Measurements from ENCODE around the gene OR2A12.
A peak's percentile ranks its signal among the peaks of the same experiment; 100 is the strongest.
"Not testable (repeated sequence)": the region's sequence is repeated elsewhere in the genome, so short reads cannot be mapped to it uniquely, and the experiment has no call there.

The OR2A12 gene, protein sequence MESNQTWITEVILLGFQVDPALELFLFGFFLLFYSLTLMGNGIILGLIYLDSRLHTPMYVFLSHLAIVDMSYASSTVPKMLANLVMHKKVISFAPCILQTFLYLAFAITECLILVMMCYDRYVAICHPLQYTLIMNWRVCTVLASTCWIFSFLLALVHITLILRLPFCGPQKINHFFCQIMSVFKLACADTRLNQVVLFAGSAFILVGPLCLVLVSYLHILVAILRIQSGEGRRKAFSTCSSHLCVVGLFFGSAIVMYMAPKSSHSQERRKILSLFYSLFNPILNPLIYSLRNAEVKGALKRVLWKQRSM

DNA sequence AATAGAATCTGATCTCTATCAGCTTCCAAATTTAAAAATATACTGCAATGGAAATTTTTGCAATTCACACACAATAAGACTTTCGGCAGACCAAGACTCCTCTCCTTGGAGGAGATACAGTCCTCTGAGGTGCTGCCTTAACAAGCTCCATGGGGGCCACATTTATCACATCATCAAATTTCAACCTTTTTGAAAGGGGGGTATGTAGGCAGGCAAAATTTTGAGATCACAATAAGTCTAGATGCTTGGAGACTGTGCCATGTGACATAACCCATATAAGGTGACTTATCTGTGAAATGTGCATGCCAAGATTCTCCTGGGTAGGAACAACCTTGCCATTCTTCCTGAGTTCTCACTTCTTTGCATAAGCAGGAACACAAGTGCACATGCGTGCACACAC is at the start of gene OR2A12:
TSS of gene OR2A12 (plus strand) at position 301 of the 400 bp plus-strand sequence. CDS start 8,830 bp downstream, outside the sequence.
- no peak for DNase-seq

DNA sequence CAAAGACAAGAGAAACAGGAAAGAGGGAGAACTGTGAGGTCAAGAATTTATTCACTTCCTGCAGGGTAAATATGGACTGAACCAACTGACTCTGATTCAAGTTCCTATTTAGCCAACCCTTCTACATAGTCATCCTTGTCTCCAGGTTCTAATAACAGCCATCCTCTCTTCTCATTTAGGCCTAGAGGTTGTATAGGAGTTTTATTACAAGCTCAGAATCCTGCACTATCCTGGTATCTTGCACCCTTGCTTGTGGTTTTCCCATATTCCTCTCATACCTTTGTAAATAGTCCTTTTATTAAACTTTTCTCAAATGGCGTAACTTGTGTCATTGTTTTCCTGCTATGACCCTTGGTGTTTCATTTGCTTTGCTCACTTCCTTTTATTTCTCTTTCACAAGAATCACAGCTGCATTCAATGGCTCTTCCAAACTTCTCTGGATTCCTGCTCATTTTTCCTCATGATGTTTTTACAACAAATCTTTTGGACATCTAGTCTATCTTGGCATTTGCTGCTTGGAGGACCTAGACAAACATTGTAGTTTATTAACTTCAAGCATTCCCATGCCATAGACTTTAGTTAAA is 49.7 kb upstream of the OR2A12 start:
- no peak for DNase-seq

DNA sequence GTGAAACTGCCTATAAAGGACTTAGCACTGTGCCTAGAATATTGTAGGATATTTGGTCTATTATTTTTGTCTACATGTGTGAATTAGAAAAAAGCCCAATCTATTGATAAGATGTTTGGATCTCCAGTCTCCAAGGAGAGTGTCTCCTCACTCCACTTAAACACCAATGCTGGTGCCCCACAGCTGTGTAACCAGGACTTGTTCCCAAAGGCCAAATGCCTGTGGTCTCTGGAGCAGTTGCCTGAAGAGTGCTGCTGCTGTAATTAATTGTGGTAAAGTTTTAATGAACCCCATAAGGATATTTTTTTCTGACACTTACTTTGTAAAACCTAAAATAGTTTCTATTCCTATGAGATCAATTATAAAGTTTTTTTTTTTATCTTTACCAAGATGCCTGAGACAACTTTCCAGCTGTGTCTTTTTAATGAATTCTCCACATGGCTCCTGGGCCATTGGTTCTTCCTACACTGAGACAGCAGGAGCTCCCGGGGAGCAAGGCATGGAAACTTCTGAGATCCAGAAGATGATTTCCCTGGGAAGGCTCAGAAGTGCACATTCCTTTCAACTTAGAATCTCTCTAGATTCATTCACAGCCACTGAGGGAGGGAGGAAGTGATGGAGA is 48.6 kb upstream of the OR2A12 start:
- no peak for DNase-seq

DNA sequence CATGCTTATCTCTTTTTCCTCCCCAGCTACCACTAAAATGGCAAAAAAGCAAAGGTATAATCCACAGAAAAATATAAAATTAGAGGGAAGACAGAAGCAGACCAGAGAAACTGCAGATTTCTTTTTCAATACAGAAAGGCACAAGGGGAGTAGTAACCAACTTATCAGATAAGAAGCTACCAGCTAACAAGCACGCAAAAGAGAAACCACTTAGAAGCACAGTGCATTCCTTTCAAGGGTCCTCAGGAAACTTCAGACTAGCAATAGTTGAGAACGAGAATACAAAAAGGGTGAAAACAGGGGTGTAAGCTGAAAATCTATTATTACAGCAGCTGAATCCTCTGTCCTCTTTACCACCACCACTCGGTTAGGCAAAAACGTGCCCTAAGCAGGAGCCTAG is 47.2 kb upstream of the OR2A12 start:
- DNase-seq = peak; percentile 57

DNA sequence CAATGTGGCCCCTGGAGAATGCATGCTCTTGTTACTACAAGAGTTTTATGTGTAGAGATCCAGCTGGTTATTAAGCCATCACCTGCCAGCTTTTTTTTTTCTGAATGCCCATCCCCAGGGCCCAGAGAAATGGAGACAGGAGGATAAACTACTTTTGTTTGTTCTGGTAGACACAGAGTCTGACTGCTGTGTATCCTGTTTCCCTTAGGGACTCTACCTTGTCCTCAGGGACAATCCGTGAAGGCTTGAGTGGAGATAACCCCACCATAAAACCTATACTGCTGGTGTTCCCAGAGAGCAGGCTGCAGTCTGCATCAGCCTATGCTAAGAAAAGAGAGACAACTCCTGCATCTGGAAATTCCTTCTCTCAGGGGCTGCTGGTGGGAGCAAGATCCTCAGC is 37.4 kb upstream of the OR2A12 start, which contains the start of gene OR2A5:
TSS of gene OR2A5 (plus strand) at position 301 of the 400 bp plus-strand sequence. CDS start 1,454 bp downstream, outside the sequence.
- DNase-seq = no peak

DNA sequence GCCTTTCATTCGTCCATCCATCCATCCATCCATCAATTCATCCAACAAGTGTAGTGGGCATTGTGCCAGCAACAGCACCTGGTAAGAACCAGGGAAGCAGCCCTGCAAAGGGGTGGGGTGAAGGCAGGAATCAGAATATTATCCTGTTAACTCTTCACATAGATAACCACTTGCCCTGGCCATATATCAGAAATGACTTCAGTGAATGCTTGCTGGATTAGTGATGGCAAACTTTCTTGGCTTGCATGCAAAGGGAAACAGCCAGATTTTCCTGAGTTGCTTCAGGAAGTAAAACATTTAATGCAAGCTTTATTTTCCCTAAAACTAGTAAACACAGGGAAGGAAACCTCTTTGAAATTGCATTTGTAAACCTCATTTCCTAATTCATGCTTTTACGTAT is 36.6 kb upstream of the OR2A12 start:
- no peak for DNase-seq

DNA sequence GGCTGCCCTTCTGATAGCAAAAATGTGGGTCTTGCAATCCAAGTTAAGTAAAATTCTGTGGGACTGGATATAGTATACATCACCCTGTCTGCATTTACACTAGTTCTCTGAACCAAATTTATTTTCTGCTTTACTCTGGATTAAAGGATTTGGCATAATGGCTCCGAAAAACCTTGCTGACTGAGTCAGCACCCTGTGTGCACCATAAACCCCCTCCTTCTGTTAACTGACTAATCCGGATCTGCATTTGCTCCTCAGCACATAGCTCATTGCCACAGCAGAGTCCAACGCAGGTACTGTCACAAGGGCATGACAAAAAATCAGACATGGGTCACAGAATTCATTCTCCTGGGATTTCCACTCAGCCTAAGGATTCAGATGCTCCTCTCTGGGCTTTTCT is 36.0 kb upstream of the OR2A12 start:
- no peak for DNase-seq

DNA sequence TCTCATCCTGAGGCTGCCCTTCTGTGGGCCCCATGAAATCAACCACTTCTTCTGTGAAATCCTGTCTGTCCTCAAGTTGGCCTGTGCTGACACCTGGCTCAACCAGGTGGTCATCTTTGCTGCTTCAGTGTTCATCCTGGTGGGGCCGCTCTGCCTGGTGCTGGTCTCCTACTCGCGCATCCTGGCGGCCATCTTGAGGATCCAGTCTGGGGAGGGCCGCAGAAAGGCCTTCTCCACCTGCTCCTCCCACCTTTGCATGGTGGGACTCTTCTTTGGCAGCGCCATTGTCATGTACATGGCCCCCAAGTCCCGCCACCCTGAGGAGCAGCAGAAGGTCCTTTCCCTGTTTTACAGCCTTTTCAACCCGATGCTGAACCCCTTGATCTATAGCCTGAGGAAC is 35.2 kb upstream of the OR2A12 start:
- DNase-seq = not testable (repeated sequence)

DNA sequence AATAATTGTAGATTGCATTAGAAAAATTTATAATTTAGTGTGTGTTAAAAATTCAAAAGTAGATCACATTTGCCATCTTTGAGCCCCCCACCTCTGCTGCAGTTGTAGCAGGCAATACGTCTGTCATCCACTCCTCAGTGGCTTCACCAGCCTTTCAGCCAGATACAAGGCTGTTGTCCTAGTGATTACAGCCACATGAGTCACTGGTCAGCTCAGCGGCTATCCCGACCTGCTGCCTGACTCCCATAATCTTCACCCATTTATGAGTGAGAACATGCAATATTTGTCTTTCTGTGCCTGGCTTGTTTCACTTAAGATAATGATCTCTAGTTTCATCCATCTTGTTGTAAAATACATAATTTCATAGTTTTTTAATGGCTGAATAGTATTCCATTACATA is 28.1 kb upstream of the OR2A12 start:
- no peak for DNase-seq

DNA sequence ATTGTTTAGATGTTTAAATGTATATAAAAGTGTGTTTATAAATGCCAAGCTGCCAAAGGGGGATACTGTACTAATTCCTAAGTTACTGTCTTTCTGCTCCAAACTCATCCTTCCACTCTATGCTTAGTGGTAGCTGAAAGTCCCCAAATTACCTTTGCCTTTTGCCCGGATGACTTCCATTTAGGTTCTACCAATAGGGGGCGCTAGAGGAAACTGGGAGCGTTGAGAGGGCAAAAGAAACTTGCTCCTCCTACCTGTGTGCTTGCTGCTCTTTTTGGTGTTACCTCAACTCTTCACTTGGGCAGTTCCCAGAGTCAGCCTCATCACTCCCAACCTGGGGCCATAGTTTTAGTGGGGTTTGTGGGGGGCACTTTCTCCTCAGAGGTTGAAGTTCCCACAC is 22.4 kb upstream of the OR2A12 start:
- peak; percentile 34 for DNase-seq

DNA sequence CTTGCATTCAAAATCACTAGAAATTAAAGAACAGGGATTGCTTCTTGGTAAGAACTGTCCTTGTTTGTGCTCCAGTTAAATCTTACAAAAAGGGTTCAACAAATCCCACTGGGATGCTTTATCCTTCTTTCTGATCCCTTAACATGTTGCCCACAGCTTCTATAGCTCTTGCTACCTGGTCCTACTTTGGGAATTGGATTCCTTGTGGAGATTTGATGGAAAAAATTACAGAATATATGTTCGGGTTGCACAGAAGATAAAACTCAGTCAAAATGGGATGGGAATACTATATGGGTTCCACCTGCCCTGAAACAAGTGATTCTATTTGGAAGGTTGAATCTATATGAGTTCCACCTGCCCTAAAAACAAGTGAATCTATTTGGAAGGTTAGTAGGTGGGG is 16.6 kb upstream of the OR2A12 start, which contains the start of gene OR2A25:
TSS of gene OR2A25 (plus strand) at position 301 of the 400 bp plus-strand sequence. CDS start 4,409 bp downstream, outside the sequence.
- no peak for DNase-seq

DNA sequence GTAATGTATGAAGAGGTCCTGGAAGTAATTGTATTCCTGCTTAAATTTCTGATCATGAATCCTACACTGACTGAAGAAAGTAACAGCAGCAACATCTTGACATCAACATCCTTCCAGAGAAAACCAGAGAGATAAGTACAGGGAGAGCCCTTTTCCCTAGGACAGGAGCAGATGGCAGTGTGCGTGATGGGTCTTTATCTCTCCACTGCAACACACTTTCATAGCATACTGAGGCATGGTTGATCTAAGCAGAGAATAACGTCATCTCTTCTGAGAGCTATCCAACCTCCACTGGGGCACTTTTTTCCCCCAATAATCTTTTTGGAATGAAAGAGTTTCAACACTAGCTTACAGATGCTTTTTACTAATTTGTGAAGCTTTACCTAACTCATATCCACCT is 16.1 kb upstream of the OR2A12 start:
- peak; percentile 1 for DNase-seq

DNA sequence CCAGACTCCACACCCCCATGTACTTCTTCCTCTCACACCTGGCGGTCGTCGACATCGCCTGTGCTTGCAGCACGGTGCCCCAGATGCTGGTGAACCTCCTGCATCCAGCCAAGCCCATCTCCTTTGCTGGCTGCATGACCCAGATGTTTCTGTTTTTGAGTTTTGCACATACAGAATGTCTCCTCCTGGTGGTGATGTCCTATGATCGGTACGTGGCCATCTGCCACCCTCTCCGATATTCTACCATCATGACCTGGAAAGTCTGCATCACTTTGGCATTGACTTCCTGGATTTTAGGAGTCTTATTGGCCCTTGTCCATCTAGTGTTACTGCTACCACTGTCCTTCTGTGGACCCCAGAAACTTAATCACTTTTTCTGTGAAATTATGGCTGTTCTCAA is 11.7 kb upstream of the OR2A12 start:
- DNase-seq = no peak

DNA sequence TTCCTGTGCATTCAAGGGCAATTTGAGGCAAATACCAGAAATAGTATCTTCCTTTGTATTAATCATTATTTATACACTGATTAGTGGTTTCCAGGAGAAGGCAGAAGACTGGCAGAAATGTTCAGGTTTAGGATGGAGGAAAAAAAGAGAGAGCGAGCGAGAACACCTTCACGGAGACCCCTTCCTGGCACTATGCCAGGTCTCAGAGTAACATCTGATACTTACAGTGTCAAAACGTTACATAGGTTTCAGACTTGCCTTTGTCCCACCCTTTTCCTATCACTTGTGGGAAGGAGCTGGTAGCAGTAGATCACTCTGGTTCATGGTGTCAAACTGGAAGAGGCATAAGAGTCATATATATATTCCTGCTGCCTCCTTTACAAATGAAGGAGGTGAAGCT is 652 bp downstream of the OR2A12 start:
- DNase-seq = no peak

DNA sequence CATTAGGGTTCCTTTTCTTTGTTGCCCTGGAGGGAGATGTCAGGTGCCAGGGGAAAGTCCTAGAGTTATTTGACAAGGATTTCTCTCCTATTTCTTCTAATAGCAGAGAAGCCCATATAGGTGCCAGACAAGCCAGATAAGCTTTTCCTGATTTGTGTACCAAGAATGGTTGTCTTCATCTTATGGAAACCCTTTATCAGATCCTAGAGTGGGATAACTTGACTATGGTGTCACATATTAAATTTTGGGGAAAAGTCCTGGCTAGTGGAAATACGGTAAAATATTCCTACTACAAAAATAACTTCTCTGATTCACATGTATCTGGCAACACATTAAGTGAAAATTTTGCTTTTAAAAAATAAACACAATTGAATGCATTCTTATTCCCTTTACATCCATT is 1.2 kb downstream of the OR2A12 start:
- DNase-seq = no peak

DNA sequence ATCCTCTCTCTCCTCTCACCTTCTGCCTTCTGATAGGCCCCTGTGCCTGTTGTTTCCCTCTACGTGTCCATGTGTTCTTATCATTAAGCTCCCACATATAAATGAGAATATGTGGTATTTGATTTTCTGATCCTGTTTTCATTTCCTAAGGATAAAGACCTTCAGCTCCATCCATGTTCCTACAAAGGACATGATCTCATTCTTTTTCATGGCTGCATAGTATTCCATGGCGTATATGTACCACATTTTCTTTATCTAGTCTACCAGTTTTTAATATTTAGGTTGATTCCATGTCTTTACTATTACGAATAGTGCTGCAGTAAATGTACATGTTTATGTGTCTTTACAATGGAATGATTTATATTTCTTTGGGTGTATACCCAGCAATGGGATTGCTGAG is 4.6 kb downstream of the OR2A12 start:
- no peak for DNase-seq

DNA sequence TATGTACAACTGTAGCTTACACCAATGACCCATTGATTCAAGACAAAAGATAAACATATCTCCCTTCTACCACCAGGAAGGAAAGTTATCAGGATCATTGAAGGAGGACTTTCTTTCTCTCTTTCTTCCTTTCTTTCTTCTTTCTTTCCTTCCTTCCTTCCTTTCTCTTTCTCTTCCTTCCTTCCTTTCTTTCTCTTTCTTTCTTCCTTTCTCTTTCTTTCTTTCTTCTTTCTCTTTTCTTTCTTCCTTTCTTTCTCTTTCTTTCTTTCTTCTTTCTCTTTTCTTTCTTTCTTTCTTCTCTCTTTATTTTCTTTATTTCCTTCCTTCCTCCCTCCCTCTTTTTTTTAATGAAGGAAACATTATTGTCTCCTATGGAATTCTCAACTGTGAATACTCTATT is 12.7 kb downstream of the OR2A12 start:
- DNase-seq = no peak

DNA sequence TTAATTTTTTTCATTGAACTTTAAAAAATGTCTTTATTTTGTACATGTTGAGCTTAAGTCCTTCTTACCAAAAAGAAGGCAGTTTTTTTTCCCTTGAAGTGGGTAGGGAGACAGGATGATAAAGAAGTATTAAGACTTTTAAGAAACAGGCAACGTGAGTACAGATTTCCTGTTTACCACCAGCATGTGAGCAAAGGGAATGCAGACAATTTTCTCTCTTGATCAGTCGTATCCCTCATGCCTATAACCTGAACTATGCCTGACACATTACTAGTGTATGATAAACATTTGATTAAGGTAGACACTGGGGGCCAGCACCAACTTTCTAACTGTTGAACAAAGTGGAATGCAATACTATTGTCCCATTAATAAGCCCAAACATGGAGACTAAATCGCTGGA is 14.5 kb downstream of the OR2A12 start:
- DNase-seq = no peak

DNA sequence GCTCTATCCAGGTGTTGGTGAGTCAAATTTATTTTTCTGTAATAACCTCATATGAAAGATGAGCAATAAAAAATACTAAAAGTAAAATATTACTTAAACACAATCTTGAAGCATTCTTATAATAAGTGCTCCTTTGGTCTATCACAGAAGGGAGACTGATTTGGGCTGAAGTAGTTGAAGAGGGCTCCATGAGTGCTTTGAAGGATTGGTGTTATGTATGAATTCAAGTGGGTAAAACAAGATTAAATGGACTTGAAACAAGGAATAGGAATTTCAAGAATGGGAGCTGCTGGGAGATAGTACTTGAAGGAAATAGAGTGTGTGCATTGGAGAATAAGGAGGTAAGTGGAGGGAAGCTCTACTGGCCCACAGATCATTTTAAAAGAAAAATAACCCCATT is 16.0 kb downstream of the OR2A12 start:
- DNase-seq = no peak

DNA sequence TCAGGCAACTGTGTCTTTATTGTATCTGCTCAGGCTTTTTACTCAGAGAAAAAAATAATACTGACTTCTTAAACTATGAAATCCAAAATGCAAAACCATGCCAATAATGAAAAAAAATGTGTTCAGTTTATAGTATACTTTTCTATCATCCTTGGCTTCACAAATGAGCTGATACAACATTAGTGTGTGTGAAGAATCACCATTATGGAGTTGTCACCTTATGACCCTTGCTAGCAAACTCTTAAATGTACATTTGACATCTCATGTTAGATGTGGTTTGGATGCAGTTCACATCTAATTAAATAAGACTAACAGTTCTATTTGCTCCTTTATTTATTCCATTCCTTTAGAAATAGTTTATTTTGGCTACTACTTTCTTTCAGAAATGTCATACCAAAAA is 19.1 kb downstream of the OR2A12 start:
- no peak for DNase-seq

DNA sequence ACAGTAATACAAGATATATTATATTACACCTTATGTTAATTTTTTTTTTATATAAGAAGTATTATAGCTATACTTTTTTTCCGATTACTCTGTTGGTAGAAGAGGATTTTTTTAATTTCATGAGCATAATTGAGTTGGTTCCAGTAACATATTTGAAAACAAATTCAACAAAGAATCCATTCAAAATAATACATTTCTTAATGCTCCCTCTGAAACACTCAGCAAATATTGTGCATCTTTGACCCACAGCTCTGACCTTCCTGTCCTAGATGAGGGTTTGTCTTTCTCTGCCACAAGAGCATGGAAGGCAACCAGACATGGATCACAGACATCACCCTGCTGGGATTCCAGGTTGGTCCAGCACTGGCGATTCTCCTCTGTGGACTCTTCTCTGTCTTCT is 23.2 kb downstream of the OR2A12 start, which contains the start of gene OR2A2:
TSS of gene OR2A2 (plus strand) at position 301 of the 400 bp plus-strand sequence. CDS start at position 301, 0 bp downstream.
- DNase-seq = no peak

DNA sequence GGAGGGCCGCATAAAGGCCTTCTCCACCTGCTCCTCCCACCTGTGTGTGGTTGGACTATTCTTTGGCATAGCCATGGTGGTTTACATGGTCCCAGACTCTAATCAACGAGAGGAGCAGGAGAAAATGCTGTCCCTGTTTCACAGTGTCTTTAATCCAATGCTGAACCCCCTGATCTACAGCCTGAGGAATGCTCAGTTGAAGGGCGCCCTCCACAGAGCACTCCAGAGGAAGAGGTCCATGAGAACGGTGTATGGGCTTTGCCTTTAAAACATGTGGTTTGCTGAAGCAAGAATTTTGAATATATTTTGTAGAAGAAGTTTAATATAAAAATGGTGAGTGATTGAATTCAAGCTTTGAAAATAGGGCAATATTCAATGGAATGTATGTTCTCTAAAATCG is 24.2 kb downstream of the OR2A12 start:
- DNase-seq = no peak

DNA sequence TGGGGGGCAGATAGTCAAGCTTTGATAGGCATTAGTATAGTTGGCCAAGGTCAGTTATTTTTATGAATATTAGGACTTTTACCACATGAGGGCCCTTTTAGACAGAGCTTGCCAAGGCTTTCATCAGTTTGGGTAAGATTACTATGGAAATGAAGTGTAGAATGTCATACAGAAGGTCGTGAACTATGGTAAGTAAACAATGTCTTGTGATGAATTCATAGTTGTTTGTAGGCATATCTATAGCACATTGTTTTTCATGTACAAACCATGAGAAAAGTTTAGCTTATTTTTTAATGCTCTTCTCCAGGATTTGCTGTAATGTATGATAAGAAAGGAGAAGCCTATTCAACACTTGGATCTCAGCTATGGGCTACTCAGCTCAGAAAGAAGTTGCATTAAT is 27.6 kb downstream of the OR2A12 start:
- DNase-seq = no peak

DNA sequence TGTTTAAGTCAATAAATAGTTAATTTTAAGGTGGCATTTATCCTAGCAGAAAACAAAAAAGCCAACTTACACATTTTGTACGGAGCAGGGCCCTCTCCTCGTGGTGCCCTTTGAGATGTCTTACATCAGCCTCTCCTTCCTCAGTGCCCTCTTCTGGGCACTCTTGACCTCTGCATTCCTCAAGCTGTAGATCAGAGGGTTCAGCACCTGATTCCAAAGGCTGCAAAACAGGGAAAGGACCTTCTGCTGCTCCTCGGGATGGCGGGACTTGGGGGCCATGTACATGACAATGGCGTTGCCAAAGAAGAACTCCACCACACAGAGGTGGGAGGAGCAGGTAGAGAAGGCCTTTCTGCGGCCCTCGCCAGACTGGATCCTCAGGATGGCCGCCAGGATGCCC is 32.3 kb downstream of the OR2A12 start:
- DNase-seq = no peak

Measured in OCI-M1 (cell line).